Memory B cell (primary cell): Measurements from ENCODE around the gene SENP8.
"Not testable (repeated sequence)": the region's sequence is repeated elsewhere in the genome, so short reads cannot be mapped to it uniquely, and the experiment has no call there.

Source experiments
- ATAC-seq: fragments of 150-1000 bp; cut with Tn5 transposase; 2 replicates; pipeline ENCODE4 v1.10.0; 2021; ENCODE audit warnings: low read depth, mild to moderate bottlenecking, moderate library complexity
- DNase-seq, 2 donors: peaks; one replicate each; pipeline ENCODE4 v3.0.0; 2022; ENCODE audit warnings: low spot score in 2 of 2
- H3K27ac Mint-ChIP-seq: one replicate; pipeline ENCODE4 v1.8.0; 2022; ENCODE audit warnings: mild to moderate bottlenecking, moderate library complexity, mixed read lengths
- H3K27me3 Mint-ChIP-seq: one replicate; pipeline ENCODE4 v1.8.0; 2022; ENCODE audit warnings: mixed read lengths
- H3K36me3 Mint-ChIP-seq: one replicate; pipeline ENCODE4 v1.8.0; 2022; ENCODE audit warnings: mild to moderate bottlenecking, mixed read lengths
- H3K4me1 Mint-ChIP-seq: one replicate; pipeline ENCODE4 v1.8.0; 2022; ENCODE audit warnings: mixed read lengths
- H3K4me3 Mint-ChIP-seq: one replicate; pipeline ENCODE4 v1.8.0; 2022; ENCODE audit warnings: mild to moderate bottlenecking, moderate library complexity, mixed read lengths
- H3K9me3 Mint-ChIP-seq: one replicate; pipeline ENCODE4 v1.8.0; 2022; ENCODE audit warnings: mixed read lengths

SENP8 gene

DNA sequence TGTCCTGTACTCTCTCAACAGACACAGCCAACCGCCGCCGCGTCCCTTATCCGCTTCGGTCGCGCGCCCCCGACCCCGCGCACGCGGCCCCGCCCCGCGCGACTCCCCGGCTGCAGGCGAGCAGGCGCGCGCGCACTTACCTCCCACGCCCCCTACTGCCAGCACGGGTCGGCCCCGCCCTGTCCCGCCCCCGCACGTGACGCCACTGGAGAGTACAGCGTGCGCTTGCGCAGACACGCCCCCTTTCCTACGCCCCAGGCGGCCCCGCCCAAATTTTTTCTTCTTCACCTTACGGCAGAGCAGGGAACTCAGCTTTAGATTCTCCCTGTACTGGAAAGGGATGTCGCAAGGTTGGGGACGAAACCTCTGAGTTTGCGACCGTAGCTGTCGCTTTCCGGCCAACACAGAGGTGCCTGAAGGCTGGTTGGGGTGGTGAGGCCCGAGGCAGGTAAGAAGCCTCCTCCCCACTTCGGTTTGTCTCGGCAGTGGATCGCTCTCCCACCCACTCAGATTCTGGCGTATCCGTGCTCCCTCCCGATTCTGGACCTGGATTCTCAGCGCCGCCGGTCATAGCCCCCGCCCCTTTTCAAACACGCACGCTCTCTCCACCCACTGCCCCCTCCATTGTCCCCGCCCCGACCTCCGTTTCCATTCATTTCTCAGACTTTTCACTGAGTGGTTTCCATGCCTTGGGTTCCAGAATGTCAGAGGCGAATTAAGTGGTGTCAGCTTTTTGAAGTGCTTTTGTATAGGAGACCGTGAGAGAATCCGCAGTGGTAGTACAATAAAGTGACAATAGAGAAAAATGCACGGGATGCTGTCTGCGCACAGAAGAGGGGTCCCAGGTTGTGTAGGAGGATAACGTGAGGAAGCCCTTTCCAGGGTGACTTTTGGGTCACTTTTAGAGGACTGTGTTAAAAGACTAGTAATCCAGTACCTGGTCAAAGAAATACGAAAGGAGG, at the start of gene SENP8, which contains the start of gene MYO9A:
Gene SENP8, plus strand, starts transcription at position 387 of the 962 bp plus-strand sequence. CDS start 21,221 bp downstream, outside the sequence.
Gene MYO9A, minus strand, starts transcription at position 134 of the 962 bp plus-strand sequence. CDS start 71,587 bp downstream, outside the sequence.
- Mint-ChIP-seq H3K27ac (peak within 1 kb of the TSS; percentile 97), H3K27me3 (no peaks in the 10 kb centered on the region), H3K4me1 (peaks cover 23% of the 10 kb centered on the region), H3K36me3 (no peaks in the 10 kb centered on the region), H3K4me3 (peak within 1 kb of the TSS; percentile 97), H3K9me3 (no peaks in the 10 kb centered on the region)
- ATAC-seq, result peak; percentile 74
- peak; percentile 89 to 97 for DNase-seq

DNA sequence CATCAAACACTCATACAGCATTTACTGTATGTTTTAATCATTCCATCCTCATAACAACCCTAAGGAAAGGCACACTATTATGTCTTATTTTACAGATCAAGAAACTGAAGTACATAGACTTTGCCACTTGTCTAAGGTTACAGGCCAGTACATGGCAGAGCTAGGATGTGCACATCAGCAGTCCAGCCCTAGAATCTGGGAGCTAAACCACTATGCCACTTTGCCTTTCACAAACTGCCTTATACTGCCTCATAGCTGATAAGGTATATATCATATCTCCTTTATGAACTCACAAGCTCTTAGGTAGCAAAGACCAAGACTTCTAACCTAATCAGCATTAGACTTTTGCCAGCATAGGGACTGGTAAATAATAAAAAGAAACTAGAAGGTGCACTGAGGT, 49.3 kb upstream of the SENP8 start:
- peaks cover 17% of the 10 kb centered on the region for H3K4me1 Mint-ChIP-seq
- H3K9me3 Mint-ChIP-seq, result no peaks in the 10 kb centered on the region

DNA sequence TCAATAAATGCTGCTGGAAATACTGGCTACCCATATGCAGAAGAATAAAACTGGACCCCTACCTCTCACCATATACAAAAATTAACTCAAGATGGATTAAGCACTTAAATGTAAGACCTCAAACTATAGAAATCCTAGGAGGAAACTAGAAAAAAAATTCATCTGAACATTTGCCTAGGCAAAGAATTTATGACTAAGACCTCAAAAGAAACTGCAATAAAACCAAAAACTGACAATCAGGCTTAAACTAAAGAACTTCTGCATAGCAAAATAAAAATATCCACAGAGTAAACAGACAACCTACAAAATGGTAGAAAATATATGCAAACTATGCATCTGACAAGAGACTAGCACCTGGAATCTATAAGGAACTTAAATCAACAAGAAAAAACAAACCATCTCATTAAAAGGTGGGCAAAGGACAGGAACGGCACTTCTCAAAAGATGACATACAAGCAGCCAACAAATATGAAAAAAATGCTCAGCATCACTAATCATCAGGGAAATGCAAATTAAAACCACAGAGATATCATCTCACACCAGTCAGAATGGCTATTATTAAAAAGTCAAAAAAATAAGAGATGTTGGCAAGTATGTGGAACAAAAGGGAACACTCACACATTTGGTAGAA, 47.3 kb upstream of the SENP8 start:
- ATAC-seq (peak; percentile 56), DNase-seq (no peak)
- Mint-ChIP-seq H3K4me3 (peak overlapping the region; percentile 33), H3K27me3 (no peaks in the 10 kb centered on the region), H3K36me3 (peaks cover 5% of the 10 kb centered on the region), H3K9me3 (no peaks in the 10 kb centered on the region), H3K4me1 (peaks cover 22% of the 10 kb centered on the region), H3K27ac (peak overlapping the region; percentile 50)

More for the DNA sequence above, 49.3 kb upstream of the SENP8 start:
- ATAC-seq, result no peak
- H3K4me3 Mint-ChIP-seq, result no peak overlapping the region
- peaks cover 3% of the 10 kb centered on the region for H3K36me3 Mint-ChIP-seq
- H3K27ac Mint-ChIP-seq, result no peak overlapping the region
- no peaks in the 10 kb centered on the region for H3K27me3 Mint-ChIP-seq
- DNase-seq, result no peak

DNA sequence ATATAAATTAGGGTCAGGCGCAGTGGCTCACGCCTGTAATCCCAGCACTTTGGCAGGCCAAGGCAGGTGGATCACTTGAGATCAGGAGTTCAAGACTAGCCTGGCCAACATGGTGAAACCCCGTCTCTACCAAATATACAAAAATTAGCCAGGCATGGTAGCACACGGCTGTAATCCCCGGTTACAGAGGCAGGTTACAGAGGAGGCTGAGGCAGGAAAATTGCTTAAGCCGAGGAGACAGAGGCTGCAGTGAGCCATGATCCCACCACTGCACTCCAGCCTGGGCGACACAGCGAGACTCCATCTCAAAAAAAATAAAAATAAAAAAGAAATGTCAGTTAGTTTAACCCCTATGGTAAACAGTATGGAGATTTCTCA, 46.8 kb upstream of the SENP8 start:
- Mint-ChIP-seq H3K4me1 (peaks cover 22% of the 10 kb centered on the region), H3K27ac (peak overlapping the region; percentile 50), H3K4me3 (peak overlapping the region; percentile 33)
- H3K27me3 Mint-ChIP-seq, H3K36me3 Mint-ChIP-seq, DNase-seq, H3K9me3 Mint-ChIP-seq: not testable (repeated sequence)
- ATAC-seq, result peak; percentile 37

DNA sequence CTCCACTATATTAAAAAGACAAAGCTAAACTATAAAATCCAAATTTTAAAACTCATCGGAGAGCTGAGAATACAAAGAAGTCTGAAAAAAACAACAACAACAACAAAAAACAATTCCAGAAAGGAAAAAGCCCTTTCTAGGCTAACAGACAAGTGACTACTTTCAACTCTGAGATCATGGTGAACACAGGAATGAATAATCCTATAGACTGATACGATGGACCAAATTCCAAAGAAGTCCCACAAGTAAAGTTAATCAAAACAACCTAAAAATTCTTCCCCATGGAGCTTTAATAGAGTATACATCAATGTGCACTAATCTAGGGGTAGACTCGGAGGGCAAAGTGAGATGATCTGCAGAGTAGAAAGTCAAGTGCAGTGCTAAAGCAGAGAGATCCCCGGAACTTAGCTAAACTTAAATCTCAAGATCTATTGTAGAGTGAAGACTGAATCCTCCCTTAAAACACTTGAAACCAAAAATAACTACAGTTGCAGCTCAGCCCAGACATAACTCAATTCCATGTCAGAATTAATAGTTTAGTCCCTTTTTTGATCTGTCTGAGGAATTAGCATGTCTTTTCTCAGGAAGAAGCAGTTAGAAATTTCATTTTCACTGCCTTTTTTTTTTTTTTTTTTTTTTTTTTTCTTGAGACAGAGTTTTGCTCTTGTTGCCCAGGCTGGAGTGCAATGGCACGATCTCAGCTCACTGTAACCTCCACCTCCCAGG, 43.7 kb upstream of the SENP8 start:
- DNase-seq (no peak), ATAC-seq (no peak)
- H3K27ac Mint-ChIP-seq, result no peak overlapping the region
- H3K27me3 Mint-ChIP-seq, result no peaks in the 10 kb centered on the region
- H3K9me3 Mint-ChIP-seq, result no peaks in the 10 kb centered on the region
- peaks cover 4% of the 10 kb centered on the region for H3K36me3 Mint-ChIP-seq
- H3K4me1 Mint-ChIP-seq, result peaks cover 36% of the 10 kb centered on the region
- no peak overlapping the region for H3K4me3 Mint-ChIP-seq

DNA sequence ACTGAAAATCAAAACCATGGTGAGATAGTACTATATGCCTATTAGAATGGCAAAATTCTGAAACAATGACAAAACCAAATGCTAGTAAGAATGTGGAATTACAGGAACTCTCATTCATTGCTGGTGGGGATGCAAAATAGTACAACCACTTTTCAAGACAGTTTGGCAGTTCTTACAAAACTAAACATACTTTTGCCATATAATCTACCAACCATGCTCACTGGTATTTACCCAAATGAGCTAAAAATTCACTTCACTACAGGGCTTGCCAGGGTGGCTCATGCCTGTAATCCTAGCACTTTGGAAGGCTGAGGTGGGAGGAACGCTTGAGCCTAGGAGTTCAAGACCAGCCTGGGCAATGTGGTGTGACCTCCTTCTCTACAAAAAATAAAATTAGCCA, 40.3 kb upstream of the SENP8 start:
- peaks cover 27% of the 10 kb centered on the region for H3K4me1 Mint-ChIP-seq

DNA sequence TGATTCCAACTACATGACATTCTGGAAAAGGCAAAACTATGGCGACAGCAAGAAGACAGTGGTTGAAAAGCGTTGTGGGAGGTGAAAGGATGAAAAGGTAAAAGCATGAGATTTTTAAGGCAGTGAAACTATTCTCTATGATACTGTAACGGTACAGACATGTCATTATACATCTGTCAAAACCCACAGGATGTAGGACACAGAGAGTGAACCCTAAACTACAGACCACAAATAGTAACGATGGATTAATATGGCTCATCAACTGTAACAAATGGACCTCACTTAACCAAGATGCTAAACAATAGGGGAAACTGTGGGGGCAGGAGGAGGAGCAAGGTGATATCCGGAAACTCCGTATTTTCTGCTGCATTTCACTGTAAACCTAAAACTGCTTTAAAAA, 39.3 kb upstream of the SENP8 start:
- peaks cover 4% of the 10 kb centered on the region for H3K9me3 Mint-ChIP-seq
- peak overlapping the region; percentile 32 for H3K27ac Mint-ChIP-seq
- no peaks in the 10 kb centered on the region for H3K27me3 Mint-ChIP-seq
- H3K4me3 Mint-ChIP-seq, result no peak overlapping the region
- peaks cover 2% of the 10 kb centered on the region for H3K36me3 Mint-ChIP-seq
- DNase-seq (no peak), ATAC-seq (peak; percentile 73)
- peaks cover 27% of the 10 kb centered on the region for H3K4me1 Mint-ChIP-seq

More for the DNA sequence above, 40.3 kb upstream of the SENP8 start:
- no peak for ATAC-seq
- Mint-ChIP-seq H3K27me3 (no peaks in the 10 kb centered on the region), H3K36me3 (peaks cover 2% of the 10 kb centered on the region), H3K9me3 (peaks cover 2% of the 10 kb centered on the region), H3K4me3 (no peak overlapping the region), H3K27ac (peak overlapping the region; percentile 32)
- no peak for DNase-seq

DNA sequence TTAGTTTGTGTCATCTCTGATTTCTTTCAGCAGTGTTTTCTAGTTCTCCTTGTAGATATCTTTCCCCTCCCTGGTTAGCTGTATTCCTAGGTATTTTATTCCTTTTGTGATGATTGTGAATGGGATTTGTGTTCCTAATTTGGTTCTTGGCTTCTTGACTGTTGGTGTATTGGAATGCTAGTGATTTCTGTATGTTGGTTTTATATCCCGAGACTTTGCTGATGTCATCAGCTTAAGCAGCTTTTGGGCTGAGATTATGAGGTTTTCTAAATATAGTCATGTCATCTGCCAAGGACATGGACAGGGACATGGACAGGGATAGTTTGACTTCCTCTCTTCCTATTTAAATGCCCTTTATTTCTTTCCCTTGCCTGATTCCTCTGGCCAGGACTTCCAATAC, 36.0 kb upstream of the SENP8 start:
- Mint-ChIP-seq H3K36me3 (peaks cover 13% of the 10 kb centered on the region), H3K27ac (no peak overlapping the region), H3K9me3 (peaks cover 7% of the 10 kb centered on the region), H3K27me3 (no peaks in the 10 kb centered on the region), H3K4me3 (no peak overlapping the region), H3K4me1 (peaks cover 17% of the 10 kb centered on the region)
- DNase-seq (no peak), ATAC-seq (no peak)

DNA sequence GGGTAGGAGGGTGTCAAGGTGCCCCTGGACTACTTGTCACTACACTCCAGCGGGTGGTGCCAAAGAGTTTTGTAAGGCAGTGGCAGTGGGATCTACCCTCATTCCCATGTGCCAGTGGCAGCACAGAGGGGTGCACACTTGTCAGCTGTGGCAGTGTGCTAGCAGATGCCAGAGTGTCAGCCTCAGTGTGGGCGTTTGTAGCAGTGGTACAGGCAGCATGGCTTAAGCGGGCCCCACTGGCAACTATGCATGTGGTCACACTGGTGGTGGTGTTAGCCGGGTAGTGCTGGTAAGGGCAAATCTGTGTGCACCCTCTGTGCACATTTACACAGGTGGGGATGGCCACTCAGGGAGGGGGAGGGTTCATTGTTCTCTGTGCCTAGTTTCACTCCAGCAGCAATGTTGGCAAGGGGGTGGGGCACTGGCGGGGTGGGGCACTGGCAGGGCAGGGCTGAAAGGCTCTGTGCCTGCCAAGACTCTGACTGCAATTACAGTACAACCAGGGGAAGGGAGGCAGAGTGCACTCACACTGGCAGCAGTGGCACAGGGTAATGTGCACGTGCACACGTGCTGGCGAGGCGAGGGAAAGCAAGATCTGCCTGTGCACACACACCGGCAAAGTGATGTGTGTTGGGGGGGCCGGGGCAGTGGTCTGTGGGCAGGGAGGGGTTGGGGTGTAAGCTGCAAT, 32.0 kb upstream of the SENP8 start:
- Mint-ChIP-seq H3K27ac (no peak overlapping the region), H3K36me3 (peaks cover 18% of the 10 kb centered on the region), H3K27me3 (no peaks in the 10 kb centered on the region), H3K4me3 (no peak overlapping the region), H3K9me3 (peaks cover 7% of the 10 kb centered on the region), H3K4me1 (peaks cover 3% of the 10 kb centered on the region)
- ATAC-seq (no peak), DNase-seq (no peak)

DNA sequence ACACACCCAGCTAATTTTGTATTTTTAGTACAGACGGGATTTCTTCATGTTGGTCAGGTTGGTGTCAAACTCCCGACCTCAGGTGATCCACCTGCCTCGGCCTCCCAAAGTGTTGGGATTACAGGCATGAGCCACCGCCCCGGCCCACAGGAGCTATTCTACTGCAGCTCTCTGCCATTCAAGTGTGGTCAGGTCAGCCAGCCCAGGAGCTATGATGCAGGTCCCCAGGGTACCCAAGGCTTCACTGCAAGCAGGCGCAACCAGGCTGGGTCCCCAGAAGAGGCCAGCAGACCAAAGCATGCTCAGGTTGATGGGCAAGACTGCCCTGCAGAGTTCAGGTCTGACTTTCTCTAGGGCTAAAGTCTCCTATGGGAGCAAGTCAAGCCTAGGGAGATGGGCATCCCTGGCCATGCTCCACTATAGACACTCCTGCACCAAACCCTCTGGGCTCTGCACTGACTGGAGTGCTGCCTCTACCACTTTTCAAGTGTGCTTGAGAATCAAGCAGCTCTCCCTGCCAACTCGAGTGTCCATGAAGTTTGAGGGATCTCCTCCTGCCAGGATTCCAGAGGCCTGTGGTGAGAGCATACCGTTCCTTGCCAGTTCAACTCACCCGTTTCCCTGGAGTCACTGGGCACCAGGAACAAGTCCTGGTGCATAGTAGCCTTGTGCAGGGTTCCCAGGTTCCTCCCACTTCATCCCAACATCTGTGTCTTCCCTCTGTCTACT, 31.1 kb upstream of the SENP8 start:
- no peak overlapping the region for H3K4me3 Mint-ChIP-seq
- H3K27ac Mint-ChIP-seq, result no peak overlapping the region
- peaks cover 6% of the 10 kb centered on the region for H3K9me3 Mint-ChIP-seq
- ATAC-seq (no peak), DNase-seq (no peak)
- H3K4me1 Mint-ChIP-seq, result peaks cover 2% of the 10 kb centered on the region
- H3K27me3 Mint-ChIP-seq, result no peaks in the 10 kb centered on the region
- peaks cover 20% of the 10 kb centered on the region for H3K36me3 Mint-ChIP-seq

DNA sequence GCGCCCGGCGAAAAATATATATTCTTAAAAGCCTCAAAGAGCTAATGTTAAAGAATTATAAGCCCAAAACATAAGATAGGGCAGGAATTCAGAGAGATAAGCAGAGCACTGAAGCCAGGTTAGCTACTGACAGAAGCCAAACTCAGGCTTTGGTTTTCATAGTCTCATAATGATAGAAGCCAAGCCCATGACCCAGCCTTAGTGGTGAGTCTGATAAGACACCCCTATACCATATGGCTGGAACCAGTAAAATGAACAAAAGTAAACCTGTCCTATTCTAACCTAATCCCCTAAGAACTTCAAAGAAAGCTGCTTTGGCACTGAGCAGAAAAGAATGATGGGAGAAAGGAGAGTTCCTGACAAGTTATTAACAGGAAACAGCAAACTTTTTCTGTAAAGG, 26.2 kb upstream of the SENP8 start:
- Mint-ChIP-seq H3K36me3 (peaks cover 11% of the 10 kb centered on the region), H3K27ac (no peak overlapping the region), H3K9me3 (peaks cover 1% of the 10 kb centered on the region), H3K4me3 (no peak overlapping the region), H3K27me3 (no peaks in the 10 kb centered on the region), H3K4me1 (peaks cover 4% of the 10 kb centered on the region)
- DNase-seq, result no peak
- no peak for ATAC-seq

DNA sequence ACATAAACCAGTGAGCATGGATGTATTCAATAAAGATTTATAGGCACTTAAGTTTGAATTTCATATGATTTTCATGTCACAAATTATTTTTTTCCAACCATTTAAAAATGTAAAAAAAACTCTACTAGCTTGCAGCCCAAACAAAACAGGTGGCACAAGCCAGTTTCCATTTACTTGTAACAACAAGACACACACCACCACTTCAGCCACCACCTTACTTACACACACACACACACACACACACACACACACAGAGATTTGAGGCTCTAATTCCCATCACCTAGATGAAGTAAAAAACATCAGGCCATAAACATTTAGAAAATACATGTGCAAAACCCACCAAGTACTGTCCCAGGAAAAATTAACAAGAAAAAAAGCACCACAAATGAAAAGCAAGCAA, 25.5 kb upstream of the SENP8 start:
- H3K4me1 Mint-ChIP-seq, result peaks cover 4% of the 10 kb centered on the region
- no peak overlapping the region for H3K4me3 Mint-ChIP-seq
- ATAC-seq (no peak), DNase-seq (no peak)
- H3K27ac Mint-ChIP-seq, result no peak overlapping the region
- H3K36me3 Mint-ChIP-seq, result peaks cover 10% of the 10 kb centered on the region
- H3K9me3 Mint-ChIP-seq, result peaks cover 1% of the 10 kb centered on the region
- no peaks in the 10 kb centered on the region for H3K27me3 Mint-ChIP-seq

DNA sequence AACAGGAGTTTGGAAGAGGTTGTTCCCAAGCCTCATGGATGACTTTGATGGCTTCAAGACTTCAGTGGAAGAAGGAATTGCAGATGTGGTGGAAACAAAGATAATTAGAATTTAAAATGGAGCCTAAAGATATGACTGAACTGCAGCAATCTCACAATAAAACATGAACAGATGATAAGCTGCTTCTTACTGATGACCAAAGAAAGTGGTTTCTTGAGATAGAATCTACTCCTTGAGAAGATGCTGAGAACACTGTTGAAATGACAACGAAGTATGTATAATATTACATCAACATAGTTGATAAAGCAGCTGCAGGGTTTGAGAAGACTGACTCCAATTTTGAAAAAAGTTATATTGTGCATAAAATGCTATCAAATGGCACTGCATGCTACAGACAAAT, 21.4 kb upstream of the SENP8 start:
- no peak for ATAC-seq
- Mint-ChIP-seq H3K27me3 (no peaks in the 10 kb centered on the region), H3K36me3 (peaks cover 7% of the 10 kb centered on the region), H3K27ac (peak overlapping the region; percentile 17), H3K9me3 (peaks cover 1% of the 10 kb centered on the region), H3K4me3 (no peak overlapping the region), H3K4me1 (peaks cover 7% of the 10 kb centered on the region)
- DNase-seq, result no peak
